Thyroid gland (tissue), 4 donors: ENCODE measurements around the gene SGK1. TPM values are rescaled to one million over a fixed set of nuclear protein-coding genes. Genes with fewer than 3 reads are reported as not detected.
"Not testable (repeated sequence)": the region's sequence is repeated elsewhere in the genome, so short reads cannot be mapped to it uniquely, and the experiment has no call there.

Source experiments
- DNase-seq, 2 donors: peaks; one replicate each; pipeline ENCODE4 v3.0.0-alpha.2; 2019
- H3K27ac ChIP-seq, 3 donors: fragments of 200-600 bp; sonication (generic); 1 replicate in 2 of 3; 2 replicates in 1 of 3; pipeline ENCODE4 v1.5.1; 2016 to 2019; ENCODE audit warnings: mild to moderate bottlenecking in 1 of 3, moderate library complexity in 1 of 3
- H3K27me3 ChIP-seq: fragments of 200-600 bp; sonication (generic); one replicate; pipeline ENCODE4 v1.5.1; 2019
- H3K36me3 ChIP-seq, 2 donors: fragments of 200-600 bp; sonication (generic); one replicate each; pipeline ENCODE4 v1.5.1; 2016 to 2019
- H3K4me1 ChIP-seq, 2 donors: fragments of 200-600 bp; sonication (generic); one replicate each; pipeline ENCODE4 v1.5.1; 2017 to 2019
- H3K4me3 ChIP-seq, 3 donors: fragments of 200-600 bp; sonication (generic); replicated peaks in 1 of 3; 1 replicate in 2 of 3; 2 replicates in 1 of 3; pipeline ENCODE4 v1.5.1; 2016; ENCODE audit warnings: mild to moderate bottlenecking in 1 of 3
- H3K9me3 ChIP-seq: fragments of 200-600 bp; sonication (generic); one replicate; pipeline ENCODE4 v1.5.1; 2017
- POLR2A ChIP-seq, 2 donors: fragments of 450-650 bp; IDR thresholded peaks; one replicate each; pipeline ENCODE4 v1.6.1; 2017; ENCODE audit warnings: antibody characterized with exemption in 2 of 2, mild to moderate bottlenecking in 2 of 2, moderate library complexity in 1 of 2
- WGBS, 2 donors: methylation state at CpG; one replicate each; pipeline ENCODE4 v1.1.5; 2017; 5-methylcytosine and 5-hydroxymethylcytosine counted together
- intact Hi-C: fragments of 100-400 bp; cut with DNase I; formaldehyde crosslinking; loops from one replicate; pipeline ENCODE4 v1.15.1; 2023
- total RNA-seq, 4 donors: library from RNA; depleted of rRNA; stranded (reverse); fragments of >200 nt; gene quantifications; one replicate each; pipeline ENCODE4 v1.2.3, GENCODE V29; 2016
- TF ChIP-seq, protein P1 (sequence below), 6 experiments: fragments of 200-600 bp in 3 of 6; fragments of 450-650 bp in 3 of 6; sonication (generic) in 3 of 6; IDR thresholded peaks; one replicate each; pipeline ENCODE4 v1.5.1; 2016 to 2019; ENCODE audit warnings: antibody characterized with exemption in 6 of 6, mild to moderate bottlenecking in 2 of 6, inconsistent platforms in 1 of 6, moderate library complexity in 1 of 6

SGK1 gene
- total RNA-seq, 4 donors from 2014 or later, result 151 to 361 (median 194) TPM

DNA sequence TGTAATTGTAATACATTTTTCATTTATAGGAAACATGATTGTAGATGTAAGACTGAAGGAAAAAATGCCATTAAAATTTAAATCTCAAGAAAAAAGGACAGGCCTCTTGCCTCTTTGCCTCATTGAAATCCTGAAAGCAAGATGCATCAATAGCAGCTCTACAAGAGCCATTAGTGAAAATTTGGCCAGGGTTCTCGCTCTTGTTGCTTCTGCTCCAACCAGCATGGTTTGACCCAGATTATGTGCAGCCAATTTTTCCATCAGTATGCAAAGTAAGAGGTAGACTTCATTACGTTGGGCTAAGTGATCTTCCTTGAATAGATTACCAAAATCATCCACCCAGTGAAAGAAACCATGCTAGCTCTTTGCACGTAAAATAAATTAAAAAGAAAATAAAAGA, 106.6 kb downstream of the SGK1 start:
- TF ChIP-seq, protein P1, sequence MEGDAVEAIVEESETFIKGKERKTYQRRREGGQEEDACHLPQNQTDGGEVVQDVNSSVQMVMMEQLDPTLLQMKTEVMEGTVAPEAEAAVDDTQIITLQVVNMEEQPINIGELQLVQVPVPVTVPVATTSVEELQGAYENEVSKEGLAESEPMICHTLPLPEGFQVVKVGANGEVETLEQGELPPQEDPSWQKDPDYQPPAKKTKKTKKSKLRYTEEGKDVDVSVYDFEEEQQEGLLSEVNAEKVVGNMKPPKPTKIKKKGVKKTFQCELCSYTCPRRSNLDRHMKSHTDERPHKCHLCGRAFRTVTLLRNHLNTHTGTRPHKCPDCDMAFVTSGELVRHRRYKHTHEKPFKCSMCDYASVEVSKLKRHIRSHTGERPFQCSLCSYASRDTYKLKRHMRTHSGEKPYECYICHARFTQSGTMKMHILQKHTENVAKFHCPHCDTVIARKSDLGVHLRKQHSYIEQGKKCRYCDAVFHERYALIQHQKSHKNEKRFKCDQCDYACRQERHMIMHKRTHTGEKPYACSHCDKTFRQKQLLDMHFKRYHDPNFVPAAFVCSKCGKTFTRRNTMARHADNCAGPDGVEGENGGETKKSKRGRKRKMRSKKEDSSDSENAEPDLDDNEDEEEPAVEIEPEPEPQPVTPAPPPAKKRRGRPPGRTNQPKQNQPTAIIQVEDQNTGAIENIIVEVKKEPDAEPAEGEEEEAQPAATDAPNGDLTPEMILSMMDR (IDR thresholded peaks at IDR 0.05), result no peak
- TF ChIP-seq POLR2A (IDR thresholded peaks at IDR 0.05), result no peak
- no peaks in the 10 kb centered on the region for H3K27me3 ChIP-seq
- H3K4me3 ChIP-seq, result no peak overlapping the region
- intact Hi-C loops, result no loop called here
- no peak overlapping the region for H3K27ac ChIP-seq
- 53 to 58% methylated on average over 3 of the region's 3 CpGs for WGBS, 2 donors
- no peaks in the 10 kb centered on the region for H3K4me1 ChIP-seq
- H3K9me3 ChIP-seq, result no peaks in the 10 kb centered on the region
- no peaks in the 10 kb centered on the region for H3K36me3 ChIP-seq
- no peak for DNase-seq

DNA sequence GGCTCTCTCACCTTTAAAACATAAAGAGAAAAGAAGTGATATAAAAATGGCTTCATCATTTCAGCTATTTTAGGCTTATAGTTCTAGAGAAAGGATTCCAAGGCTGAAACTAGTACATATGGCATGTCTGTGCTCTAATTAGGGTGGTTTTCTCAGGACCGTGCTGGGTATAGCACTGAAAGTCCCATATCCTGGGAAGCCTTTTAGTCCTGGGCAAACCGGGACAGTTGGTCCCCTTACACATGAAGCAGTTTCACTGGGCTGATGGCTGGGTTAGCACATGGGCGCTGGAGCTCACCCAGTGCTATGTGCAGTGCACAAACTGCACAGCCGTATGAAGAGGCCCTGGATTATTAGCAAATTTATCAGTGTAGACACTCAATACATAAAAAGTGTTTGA, 110.5 kb downstream of the SGK1 start:
- no peak overlapping the region for H3K27ac ChIP-seq
- 91 to 94% methylated on average over 4 of the region's 4 CpGs for WGBS, 2 donors
- TF ChIP-seq, protein P1 (IDR thresholded peaks at IDR 0.05), result no peak
- TF ChIP-seq POLR2A (IDR thresholded peaks at IDR 0.05), result no peak
- H3K27me3 ChIP-seq, result no peaks in the 10 kb centered on the region
- intact Hi-C loops, result loop anchor here (10.0 kb wide), 1 partner anchor 47 kb away; no protein-coding TSS in a partner anchor
- no peaks in the 10 kb centered on the region for H3K4me1 ChIP-seq
- H3K36me3 ChIP-seq, result no peaks in the 10 kb centered on the region
- no peaks in the 10 kb centered on the region for H3K9me3 ChIP-seq
- H3K4me3 ChIP-seq, result no peak overlapping the region
- no peak for DNase-seq

DNA sequence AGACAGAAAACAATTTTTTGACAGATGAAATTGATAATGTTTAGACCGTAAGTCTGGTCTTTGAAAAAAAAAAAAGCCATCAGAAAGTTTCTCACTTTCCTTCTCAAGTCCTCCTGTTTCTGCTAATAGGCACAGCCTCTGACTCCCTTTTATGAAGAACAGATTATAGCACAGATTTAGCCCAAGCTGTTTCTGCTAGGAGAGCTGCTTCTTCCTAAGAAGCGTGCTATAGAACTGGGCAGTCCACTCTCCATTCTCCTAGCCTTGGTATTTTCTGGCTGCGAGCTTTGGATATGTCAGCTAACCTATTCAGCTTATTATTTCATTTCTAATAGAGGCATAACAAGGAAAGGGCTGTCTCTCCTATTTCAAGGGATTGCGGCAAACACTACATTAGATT, 112.5 kb downstream of the SGK1 start:
- intact Hi-C loops, result loop anchor here (10.0 kb wide), 1 partner anchor 49 kb away; no protein-coding TSS in a partner anchor
- Histone ChIP-seq H3K27ac (no peak overlapping the region), H3K4me1 (peaks cover 5 to 10% of the 10 kb centered on the region in 2 donors), H3K36me3 (no peaks in the 10 kb centered on the region), H3K4me3 (no peak overlapping the region), H3K27me3 (no peaks in the 10 kb centered on the region), H3K9me3 (no peaks in the 10 kb centered on the region)
- no peak for DNase-seq
- TF ChIP-seq POLR2A (IDR thresholded peaks at IDR 0.05), result no peak
- TF ChIP-seq, protein P1 (IDR thresholded peaks at IDR 0.05), result no peak
- WGBS, 2 donors, result 95 to 97% methylated on average over 4 of the region's 4 CpGs

DNA sequence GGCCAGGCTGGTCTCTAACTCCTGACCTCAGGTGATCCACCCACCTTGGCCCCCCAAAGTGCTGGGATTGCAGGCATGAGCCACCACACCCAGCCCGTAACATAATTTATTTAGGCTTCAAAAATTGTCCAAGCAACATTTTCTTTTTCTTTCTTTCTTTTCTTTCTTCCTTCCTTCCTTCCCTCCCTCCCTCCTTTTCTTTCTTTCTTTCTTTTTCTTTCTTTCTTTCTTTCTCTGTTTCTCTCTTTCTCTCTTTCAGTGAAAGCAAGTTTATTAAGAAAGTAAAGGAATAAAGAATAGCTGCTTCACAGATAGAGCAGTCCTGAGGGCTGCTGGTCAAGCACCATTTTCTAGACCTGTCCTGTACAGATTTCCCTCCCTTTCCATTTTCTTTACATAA, 113.2 kb downstream of the SGK1 start:
- H3K4me1 ChIP-seq, result peaks cover 7 to 13% of the 10 kb centered on the region in 2 donors
- not testable (repeated sequence) for H3K36me3 ChIP-seq, H3K4me3 ChIP-seq, H3K9me3 ChIP-seq, H3K27ac ChIP-seq, DNase-seq, H3K27me3 ChIP-seq
- WGBS, 2 donors, result 97 to 100% methylated on average over 1 of the region's 1 CpG
- intact Hi-C loops, result loop anchor here (10.0 kb wide), 1 partner anchor 50 kb away; no protein-coding TSS in a partner anchor

DNA sequence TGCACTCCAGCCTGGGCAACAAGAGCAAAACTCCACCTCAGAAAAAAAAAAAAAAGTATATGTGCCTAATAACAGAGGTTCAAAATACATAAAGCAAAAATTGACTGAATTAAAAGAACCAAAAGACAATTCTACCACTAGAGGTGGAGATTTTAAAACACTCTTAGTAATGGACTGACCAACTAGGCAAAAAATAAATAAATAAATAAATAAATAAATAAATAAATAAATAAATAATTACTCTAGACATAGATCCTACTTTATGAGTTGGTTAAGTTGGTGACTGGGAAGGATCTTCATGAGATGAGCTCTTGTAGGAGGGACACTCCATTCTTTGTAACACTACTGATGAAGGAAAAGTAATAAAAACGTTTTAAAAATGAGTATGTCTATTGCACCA, 113.9 kb downstream of the SGK1 start:
- H3K9me3 ChIP-seq, result no peaks in the 10 kb centered on the region
- whole genome bisulfite sequencing, 2 donors, result 76 to 81% methylated on average over 1 of the region's 1 CpG
- no peak overlapping the region for H3K27ac ChIP-seq
- no peaks in the 10 kb centered on the region for H3K36me3 ChIP-seq
- no peak for TF ChIP-seq POLR2A (IDR thresholded peaks at IDR 0.05)
- TF ChIP-seq, protein P1 (IDR thresholded peaks at IDR 0.05), result no peak
- DNase-seq, result no peak
- intact Hi-C loops, result loop anchor here (10.0 kb wide), 1 partner anchor 51 kb away; no protein-coding TSS in a partner anchor
- peaks cover 15 to 20% of the 10 kb centered on the region in 2 donors for H3K4me1 ChIP-seq
- H3K27me3 ChIP-seq, result no peaks in the 10 kb centered on the region
- H3K4me3 ChIP-seq, result no peak overlapping the region
